ENCODE measurements around the gene CERK. TPM values are rescaled to one million over a fixed set of nuclear protein-coding genes. Genes with fewer than 3 reads are reported as not detected.
"Not testable (repeated sequence)": the region's sequence is repeated elsewhere in the genome, so short reads cannot be mapped to it uniquely, and the experiment has no call there.

Gene CERK
- total RNA-seq, 1 experiment from 2014 or later: 30.9 TPM

DNA sequence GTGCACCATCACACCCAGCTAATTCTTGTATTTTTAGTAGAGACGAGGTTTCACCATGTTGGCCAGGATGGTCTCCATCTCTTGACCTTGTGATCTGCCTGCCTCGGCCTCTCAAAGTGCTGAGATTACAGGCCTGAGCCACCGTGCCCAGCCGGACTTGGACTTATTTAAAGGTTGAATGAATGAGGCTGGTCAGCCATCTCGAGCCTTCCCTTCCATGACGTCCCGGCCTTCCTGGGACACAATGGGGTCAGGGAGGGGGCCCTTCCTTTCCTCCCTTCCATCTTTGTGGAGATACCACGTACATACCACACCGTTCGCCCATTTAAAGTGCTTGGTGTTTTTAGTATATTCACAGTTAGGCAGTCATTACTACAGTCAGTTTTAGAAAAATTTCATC lies 44.1 kb upstream of the CERK start:
- H3K36me3 ChIP-seq (ENCODE audit: control insufficient read depth, insufficient read depth, low read length); H3K27ac ChIP-seq (ENCODE audit: low read length); H3K9me3 ChIP-seq (ENCODE audit: control insufficient read depth, insufficient read depth, low read depth, low read length); POLR2A ChIA-PET; BruUV-seq (replicated peaks); CTCF ChIA-PET; H3K27me3 ChIP-seq (ENCODE audit: control insufficient read depth, insufficient read depth, low read length); in situ Hi-C loops (cut with HindIII; ENCODE audit: low pct_unique_long_range_greater_than_20kb, low sequenced_read_pairs); intact Hi-C loops (cut with micrococcal nuclease; ENCODE audit: unreplicated experiment); DNase-seq (ENCODE audit: low read depth, low spot score); H3K4me3 ChIP-seq (ENCODE audit: low read depth in 2 of 2, low read length in 2 of 2); ATAC-seq: not testable (repeated sequence)
- H3K4me1 ChIP-seq (ENCODE audit: control insufficient read depth, insufficient read depth, low read length): peaks cover 13% of the 10 kb centered on the region

DNA sequence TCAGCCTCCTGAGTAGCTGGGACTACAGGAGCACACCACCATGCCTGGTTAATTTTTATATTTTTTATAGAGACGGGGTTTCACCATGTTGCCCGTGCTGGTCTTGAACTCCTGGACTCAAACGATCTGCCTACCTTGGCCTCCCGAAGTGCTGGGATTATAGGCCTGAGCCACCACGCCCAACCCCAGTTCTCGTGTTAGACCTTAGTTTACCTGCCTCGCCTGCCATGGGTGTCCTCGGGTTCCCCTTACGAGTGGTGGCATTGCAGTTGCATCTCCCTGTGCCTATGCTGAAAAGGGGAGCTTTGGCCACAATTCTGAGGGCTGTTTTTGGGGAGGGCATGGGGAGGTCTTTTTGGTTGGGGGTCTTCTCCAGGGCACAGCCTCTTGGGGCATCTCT lies 43.2 kb upstream of the CERK start:
- TF ChIP-seq, protein P1, sequence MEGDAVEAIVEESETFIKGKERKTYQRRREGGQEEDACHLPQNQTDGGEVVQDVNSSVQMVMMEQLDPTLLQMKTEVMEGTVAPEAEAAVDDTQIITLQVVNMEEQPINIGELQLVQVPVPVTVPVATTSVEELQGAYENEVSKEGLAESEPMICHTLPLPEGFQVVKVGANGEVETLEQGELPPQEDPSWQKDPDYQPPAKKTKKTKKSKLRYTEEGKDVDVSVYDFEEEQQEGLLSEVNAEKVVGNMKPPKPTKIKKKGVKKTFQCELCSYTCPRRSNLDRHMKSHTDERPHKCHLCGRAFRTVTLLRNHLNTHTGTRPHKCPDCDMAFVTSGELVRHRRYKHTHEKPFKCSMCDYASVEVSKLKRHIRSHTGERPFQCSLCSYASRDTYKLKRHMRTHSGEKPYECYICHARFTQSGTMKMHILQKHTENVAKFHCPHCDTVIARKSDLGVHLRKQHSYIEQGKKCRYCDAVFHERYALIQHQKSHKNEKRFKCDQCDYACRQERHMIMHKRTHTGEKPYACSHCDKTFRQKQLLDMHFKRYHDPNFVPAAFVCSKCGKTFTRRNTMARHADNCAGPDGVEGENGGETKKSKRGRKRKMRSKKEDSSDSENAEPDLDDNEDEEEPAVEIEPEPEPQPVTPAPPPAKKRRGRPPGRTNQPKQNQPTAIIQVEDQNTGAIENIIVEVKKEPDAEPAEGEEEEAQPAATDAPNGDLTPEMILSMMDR (IDR thresholded peaks at IDR 0.05): no peak
- TF ChIP-seq POLR2AphosphoS5 (IDR thresholded peaks at IDR 0.05; ENCODE audit: low read depth, low read length): no peak
- TF ChIP-seq, protein P2, sequence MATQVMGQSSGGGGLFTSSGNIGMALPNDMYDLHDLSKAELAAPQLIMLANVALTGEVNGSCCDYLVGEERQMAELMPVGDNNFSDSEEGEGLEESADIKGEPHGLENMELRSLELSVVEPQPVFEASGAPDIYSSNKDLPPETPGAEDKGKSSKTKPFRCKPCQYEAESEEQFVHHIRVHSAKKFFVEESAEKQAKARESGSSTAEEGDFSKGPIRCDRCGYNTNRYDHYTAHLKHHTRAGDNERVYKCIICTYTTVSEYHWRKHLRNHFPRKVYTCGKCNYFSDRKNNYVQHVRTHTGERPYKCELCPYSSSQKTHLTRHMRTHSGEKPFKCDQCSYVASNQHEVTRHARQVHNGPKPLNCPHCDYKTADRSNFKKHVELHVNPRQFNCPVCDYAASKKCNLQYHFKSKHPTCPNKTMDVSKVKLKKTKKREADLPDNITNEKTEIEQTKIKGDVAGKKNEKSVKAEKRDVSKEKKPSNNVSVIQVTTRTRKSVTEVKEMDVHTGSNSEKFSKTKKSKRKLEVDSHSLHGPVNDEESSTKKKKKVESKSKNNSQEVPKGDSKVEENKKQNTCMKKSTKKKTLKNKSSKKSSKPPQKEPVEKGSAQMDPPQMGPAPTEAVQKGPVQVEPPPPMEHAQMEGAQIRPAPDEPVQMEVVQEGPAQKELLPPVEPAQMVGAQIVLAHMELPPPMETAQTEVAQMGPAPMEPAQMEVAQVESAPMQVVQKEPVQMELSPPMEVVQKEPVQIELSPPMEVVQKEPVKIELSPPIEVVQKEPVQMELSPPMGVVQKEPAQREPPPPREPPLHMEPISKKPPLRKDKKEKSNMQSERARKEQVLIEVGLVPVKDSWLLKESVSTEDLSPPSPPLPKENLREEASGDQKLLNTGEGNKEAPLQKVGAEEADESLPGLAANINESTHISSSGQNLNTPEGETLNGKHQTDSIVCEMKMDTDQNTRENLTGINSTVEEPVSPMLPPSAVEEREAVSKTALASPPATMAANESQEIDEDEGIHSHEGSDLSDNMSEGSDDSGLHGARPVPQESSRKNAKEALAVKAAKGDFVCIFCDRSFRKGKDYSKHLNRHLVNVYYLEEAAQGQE (IDR thresholded peaks at IDR 0.05; ENCODE audit: insufficient read depth in 1 of 2, low read depth in 2 of 2, low read length in 1 of 2): no peak
- no peak for TF ChIP-seq TCF7L2 (IDR thresholded peaks at IDR 0.05; ENCODE audit: low read depth, low read length)
- no peak for TF ChIP-seq SIN3A (IDR thresholded peaks at IDR 0.05; ENCODE audit: borderline replicate concordance, insufficient read depth, low read depth, low read length)
- CTCF ChIA-PET: no interaction called here
- POLR2A ChIA-PET: interaction anchor here (0.6 kb wide), 1 partner anchor 12 kb away, joined by 11 read pairs; no protein-coding TSS in a partner anchor

DNA sequence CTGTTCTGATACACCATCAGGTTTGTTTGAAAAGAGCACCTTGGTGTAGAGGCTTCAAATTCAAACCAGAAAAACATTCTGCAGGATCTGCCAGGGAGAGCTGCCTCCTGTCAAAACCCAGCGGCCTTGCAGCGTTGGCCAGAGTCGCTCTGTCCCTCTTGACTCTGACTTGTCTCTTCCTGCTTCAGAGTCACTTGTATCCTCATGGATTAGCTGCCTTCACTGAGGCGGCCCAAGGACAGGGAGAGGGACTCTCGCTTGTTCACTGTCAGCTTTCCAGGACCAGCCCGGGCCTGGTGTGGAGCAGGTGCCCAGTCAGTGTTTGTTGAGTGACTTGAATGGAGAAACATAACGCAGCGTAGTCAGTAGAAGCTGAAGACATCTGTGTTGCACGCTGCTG lies 42.4 kb upstream of the CERK start:
- no peak overlapping the region for H3K4me3 ChIP-seq (ENCODE audit: low read depth in 2 of 2, low read length in 2 of 2)
- no peak for DNase-seq (ENCODE audit: low read depth, low spot score)
- no peaks in the 10 kb centered on the region for H3K36me3 ChIP-seq (ENCODE audit: control insufficient read depth, insufficient read depth, low read length)
- intact Hi-C loops (cut with micrococcal nuclease; ENCODE audit: unreplicated experiment) (no loop called here), in situ Hi-C loops (cut with HindIII; ENCODE audit: low pct_unique_long_range_greater_than_20kb, low sequenced_read_pairs) (no loop called here)
- no peaks in the 10 kb centered on the region for H3K27me3 ChIP-seq (ENCODE audit: control insufficient read depth, insufficient read depth, low read length)
- H3K27ac ChIP-seq (ENCODE audit: low read length): no peak overlapping the region
- ChIA-PET POLR2A (interaction anchor here (0.7 kb wide), 1 partner anchor 369 kb away, joined by 11 read pairs; no protein-coding TSS in a partner anchor), CTCF (interaction anchor here (0.5 kb wide), 1 partner anchor 21 kb away, joined by 3 read pairs; no protein-coding TSS in a partner anchor)
- no peak for ATAC-seq
- H3K4me1 ChIP-seq (ENCODE audit: control insufficient read depth, insufficient read depth, low read length): peaks cover 30% of the 10 kb centered on the region
- H3K9me3 ChIP-seq (ENCODE audit: control insufficient read depth, insufficient read depth, low read depth, low read length): no peaks in the 10 kb centered on the region
- no TSS peak for BruUV-seq (replicated peaks)
- TF ChIP-seq, protein P2 (IDR thresholded peaks at IDR 0.05; ENCODE audit: insufficient read depth in 1 of 2, low read depth in 2 of 2, low read length in 1 of 2): no peak
- TF ChIP-seq POLR2AphosphoS5 (IDR thresholded peaks at IDR 0.05; ENCODE audit: low read depth, low read length) (no peak), SIN3A (IDR thresholded peaks at IDR 0.05; ENCODE audit: borderline replicate concordance, insufficient read depth, low read depth, low read length) (no peak), TCF7L2 (IDR thresholded peaks at IDR 0.05; ENCODE audit: low read depth, low read length) (no peak)
- TF ChIP-seq, protein P1 (IDR thresholded peaks at IDR 0.05): no peak

More for the DNA sequence above, 43.2 kb upstream of the CERK start:
- no peak for DNase-seq (ENCODE audit: low read depth, low spot score)
- Histone ChIP-seq H3K27me3 (ENCODE audit: control insufficient read depth, insufficient read depth, low read length) (no peaks in the 10 kb centered on the region), H3K27ac (ENCODE audit: low read length) (no peak overlapping the region), H3K4me1 (ENCODE audit: control insufficient read depth, insufficient read depth, low read length) (peaks cover 21% of the 10 kb centered on the region), H3K4me3 (ENCODE audit: low read depth in 2 of 2, low read length in 2 of 2) (no peak overlapping the region), H3K9me3 (ENCODE audit: control insufficient read depth, insufficient read depth, low read depth, low read length) (no peaks in the 10 kb centered on the region), H3K36me3 (ENCODE audit: control insufficient read depth, insufficient read depth, low read length) (no peaks in the 10 kb centered on the region)
- in situ Hi-C loops (cut with HindIII; ENCODE audit: low pct_unique_long_range_greater_than_20kb, low sequenced_read_pairs): no loop called here
- no peak for ATAC-seq
- intact Hi-C loops (cut with micrococcal nuclease; ENCODE audit: unreplicated experiment): no loop called here
- no TSS peak for BruUV-seq (replicated peaks)
